Activated CD4-positive, alpha-beta T cell treated with anti-CD3 and anti-CD28 coated beads, Interleukin-2, amount 10 ng/mL, durations not matched to agents 24 days and 14 days (primary cell): ENCODE measurements around the gene ANTXR1. TPM values are rescaled to one million over a fixed set of nuclear protein-coding genes. Genes with fewer than 3 reads are reported as not detected.
"Not testable (repeated sequence)": the region's sequence is repeated elsewhere in the genome, so short reads cannot be mapped to it uniquely, and the experiment has no call there.

Experiments
- DNase-seq: peaks from one replicate; pipeline ENCODE4 v3.0.0; 2022
- H3K27ac Mint-ChIP-seq: one replicate; pipeline ENCODE4 v1.8.0; 2022; ENCODE audit warnings: mild to moderate bottlenecking, mixed read lengths
- H3K27me3 Mint-ChIP-seq: one replicate; pipeline ENCODE4 v1.8.0; 2022; ENCODE audit warnings: mixed read lengths
- H3K36me3 Mint-ChIP-seq: one replicate; pipeline ENCODE4 v1.8.0; 2022; ENCODE audit warnings: low read depth, mild to moderate bottlenecking, mixed read lengths
- H3K4me1 Mint-ChIP-seq: one replicate; pipeline ENCODE4 v1.8.0; 2021; ENCODE audit warnings: mixed read lengths
- H3K4me3 Mint-ChIP-seq: one replicate; pipeline ENCODE4 v1.8.0; 2022; ENCODE audit warnings: mild to moderate bottlenecking, moderate library complexity, mixed read lengths
- H3K9me3 Mint-ChIP-seq: one replicate; pipeline ENCODE4 v1.8.0; 2021; ENCODE audit warnings: mixed read lengths
- intact Hi-C: fragments of 100-400 bp; cut with micrococcal nuclease; formaldehyde crosslinking; loops from one replicate; pipeline ENCODE4 v1.15.1; 2023
- total RNA-seq: library from RNA; stranded (reverse); gene quantifications from 2 replicates; pipeline ENCODE4 v1.2.3, GENCODE V29; 2022

ANTXR1 gene
- total RNA-seq, 1 donor from 2014 or later, result not detected

GRCh38 chr2:69171116-69171896, 158.3 kb downstream of the ANTXR1 start:
- peaks cover 25% of the 10 kb centered on the region for H3K27me3 Mint-ChIP-seq
- H3K4me3 Mint-ChIP-seq, result no peak overlapping the region
- no peak overlapping the region for H3K27ac Mint-ChIP-seq
- H3K9me3 Mint-ChIP-seq, result no peaks in the 10 kb centered on the region
- intact Hi-C loops, result no loop called here
- DNase-seq, result no peak
- no peaks in the 10 kb centered on the region for H3K36me3 Mint-ChIP-seq
- no peaks in the 10 kb centered on the region for H3K4me1 Mint-ChIP-seq

GRCh38 chr2:69171897-69172525, 159.0 kb downstream of the ANTXR1 start:
- Mint-ChIP-seq H3K36me3 (no peaks in the 10 kb centered on the region), H3K4me1 (no peaks in the 10 kb centered on the region), H3K27me3 (peaks cover 28% of the 10 kb centered on the region), H3K9me3 (no peaks in the 10 kb centered on the region), H3K27ac (no peak overlapping the region), H3K4me3 (no peak overlapping the region)
- DNase-seq, result no peak
- intact Hi-C loops, result no loop called here

- Mint-ChIP-seq H3K9me3 (no peaks in the 10 kb centered on the region), H3K36me3 (no peaks in the 10 kb centered on the region), H3K27ac (no peak overlapping the region), H3K4me1 (peaks cover 4% of the 10 kb centered on the region), H3K27me3 (peaks cover 33% of the 10 kb centered on the region), H3K4me3 (no peak overlapping the region)
- DNase-seq, result no peak
- intact Hi-C loops, result no loop called here
Observed at GRCh38 chr2:69173706-69174105, 160.7 kb downstream of the ANTXR1 start.

GRCh38 chr2:69174211-69174610, 161.2 kb downstream of the ANTXR1 start:
- intact Hi-C loops, H3K36me3 Mint-ChIP-seq, H3K4me1 Mint-ChIP-seq, H3K4me3 Mint-ChIP-seq, H3K9me3 Mint-ChIP-seq, DNase-seq, H3K27ac Mint-ChIP-seq: not testable (repeated sequence)
- H3K27me3 Mint-ChIP-seq, result peaks cover 33% of the 10 kb centered on the region

GRCh38 chr2:69175790-69176715, 163.1 kb downstream of the ANTXR1 start:
- H3K36me3 Mint-ChIP-seq, result no peaks in the 10 kb centered on the region
- H3K27ac Mint-ChIP-seq, result no peak overlapping the region
- no peaks in the 10 kb centered on the region for H3K9me3 Mint-ChIP-seq
- intact Hi-C loops, result no loop called here
- H3K4me3 Mint-ChIP-seq, result no peak overlapping the region
- no peak for DNase-seq
- peaks cover 34% of the 10 kb centered on the region for H3K27me3 Mint-ChIP-seq
- H3K4me1 Mint-ChIP-seq, result peaks cover 4% of the 10 kb centered on the region

GRCh38 chr2:69177063-69177771, 164.2 kb downstream of the ANTXR1 start:
- Mint-ChIP-seq H3K36me3 (no peaks in the 10 kb centered on the region), H3K27ac (no peak overlapping the region), H3K9me3 (no peaks in the 10 kb centered on the region), H3K4me1 (peaks cover 4% of the 10 kb centered on the region), H3K4me3 (no peak overlapping the region), H3K27me3 (peaks cover 37% of the 10 kb centered on the region)
- intact Hi-C loops, result no loop called here
- DNase-seq, result no peak

- Mint-ChIP-seq H3K36me3 (no peaks in the 10 kb centered on the region), H3K9me3 (no peaks in the 10 kb centered on the region), H3K27me3 (peaks cover 37% of the 10 kb centered on the region), H3K4me3 (no peak overlapping the region), H3K27ac (no peak overlapping the region), H3K4me1 (peaks cover 4% of the 10 kb centered on the region)
- intact Hi-C loops, result no loop called here
- peak; percentile 58 for DNase-seq
Observed at GRCh38 chr2:69177785-69178636, 165.0 kb downstream of the ANTXR1 start.

- H3K4me1 Mint-ChIP-seq, result peaks cover 4% of the 10 kb centered on the region
- H3K27ac Mint-ChIP-seq, result no peak overlapping the region
- H3K36me3 Mint-ChIP-seq, result no peaks in the 10 kb centered on the region
- H3K4me3 Mint-ChIP-seq, result no peak overlapping the region
- intact Hi-C loops, result no loop called here
- H3K27me3 Mint-ChIP-seq, result peaks cover 33% of the 10 kb centered on the region
- DNase-seq, result no peak
- no peaks in the 10 kb centered on the region for H3K9me3 Mint-ChIP-seq
Observed at GRCh38 chr2:69178756-69179155, 165.8 kb downstream of the ANTXR1 start.

GRCh38 chr2:69180227-69180626, 167.2 kb downstream of the ANTXR1 start:
- DNase-seq, result no peak
- no peak overlapping the region for H3K27ac Mint-ChIP-seq
- no peaks in the 10 kb centered on the region for H3K36me3 Mint-ChIP-seq
- H3K9me3 Mint-ChIP-seq, result no peaks in the 10 kb centered on the region
- intact Hi-C loops, result no loop called here
- peaks cover 28% of the 10 kb centered on the region for H3K27me3 Mint-ChIP-seq
- no peak overlapping the region for H3K4me3 Mint-ChIP-seq
- H3K4me1 Mint-ChIP-seq, result peaks cover 4% of the 10 kb centered on the region

- no peak overlapping the region for H3K27ac Mint-ChIP-seq
- peaks cover 28% of the 10 kb centered on the region for H3K27me3 Mint-ChIP-seq
Observed at GRCh38 chr2:69180974-69181373, 168.0 kb downstream of the ANTXR1 start.

GRCh38 chr2:69181806-69182427, 168.9 kb downstream of the ANTXR1 start:
- H3K27me3 Mint-ChIP-seq, result peaks cover 22% of the 10 kb centered on the region
- H3K4me3 Mint-ChIP-seq, result no peak overlapping the region
- no peaks in the 10 kb centered on the region for H3K9me3 Mint-ChIP-seq
- H3K4me1 Mint-ChIP-seq, result peaks cover 4% of the 10 kb centered on the region
- H3K36me3 Mint-ChIP-seq, result no peaks in the 10 kb centered on the region
- H3K27ac Mint-ChIP-seq, result no peak overlapping the region
- DNase-seq, result no peak
- intact Hi-C loops, result no loop called here

More at GRCh38 chr2:69180974-69181373, 168.0 kb downstream of the ANTXR1 start:
- Mint-ChIP-seq H3K9me3 (no peaks in the 10 kb centered on the region), H3K36me3 (no peaks in the 10 kb centered on the region), H3K4me1 (peaks cover 4% of the 10 kb centered on the region), H3K4me3 (no peak overlapping the region)
- intact Hi-C loops, result no loop called here
- no peak for DNase-seq

GRCh38 chr2:69183659-69184058, 170.7 kb downstream of the ANTXR1 start:
- no peak for DNase-seq
- Mint-ChIP-seq H3K27me3 (peaks cover 20% of the 10 kb centered on the region), H3K27ac (no peak overlapping the region), H3K4me1 (no peaks in the 10 kb centered on the region), H3K9me3 (no peaks in the 10 kb centered on the region), H3K36me3 (no peaks in the 10 kb centered on the region), H3K4me3 (no peak overlapping the region)
- intact Hi-C loops, result no loop called here
